Glutamatergic neuron (in vitro differentiated cells): ENCODE measurements around the gene SKIC2. TPM values are rescaled to one million over a fixed set of nuclear protein-coding genes. Genes with fewer than 3 reads are reported as not detected.

Experiments
- DNase-seq: peaks from one replicate; pipeline ENCODE4 v3.0.0; 2022
- H3K27ac Mint-ChIP-seq: one replicate; pipeline ENCODE4 v1.8.0; 2020; ENCODE audit warnings: mild to moderate bottlenecking, mixed read lengths, inconsistent platforms; ENCODE audit not compliant: unreplicated experiment
- H3K27me3 Mint-ChIP-seq: one replicate; pipeline ENCODE4 v1.8.0; 2020; ENCODE audit warnings: mild to moderate bottlenecking, moderate library complexity, mixed read lengths, inconsistent platforms; ENCODE audit not compliant: unreplicated experiment
- H3K36me3 Mint-ChIP-seq: one replicate; pipeline ENCODE4 v1.8.0; 2020; ENCODE audit warnings: mild to moderate bottlenecking, mixed read lengths, inconsistent platforms; ENCODE audit not compliant: unreplicated experiment
- H3K4me1 Mint-ChIP-seq: one replicate; pipeline ENCODE4 v1.8.0; 2020; ENCODE audit warnings: mild to moderate bottlenecking, low read depth, mixed read lengths, inconsistent platforms; ENCODE audit not compliant: unreplicated experiment
- H3K4me3 Mint-ChIP-seq: one replicate; pipeline ENCODE4 v1.8.0; 2020; ENCODE audit warnings: mild to moderate bottlenecking, mixed read lengths, inconsistent platforms; ENCODE audit not compliant: unreplicated experiment
- H3K9me3 Mint-ChIP-seq: one replicate; pipeline ENCODE4 v1.8.0; 2020; ENCODE audit warnings: mild to moderate bottlenecking, moderate library complexity, mixed read lengths, inconsistent platforms; ENCODE audit not compliant: unreplicated experiment
- CTCF ChIP-seq: fragments of 200-600 bp; sonication (generic); IDR thresholded peaks from one replicate; pipeline ENCODE4 v1.5.0; 2021; ENCODE audit not compliant: partially characterized antibody, unreplicated experiment
- total RNA-seq: library from RNA; stranded (reverse); fragmentation: NEBNext Ultra II Directional; extraction: Animal tissue kit (Norgen Biotek cat#: 25700); gene quantifications from one replicate; pipeline ENCODE4 v1.2.1, GENCODE V29; 2021; ENCODE audit not compliant: unreplicated experiment

SKIC2 gene
- total RNA-seq, 1 donor from 2014 or later = 109 TPM

- DNase-seq = no peak
- no peak for TF ChIP-seq CTCF
- Mint-ChIP-seq H3K9me3 (peaks cover 8% of the 10 kb centered on the region), H3K4me3 (no peak overlapping the region), H3K27ac (no peak overlapping the region), H3K36me3 (no peaks in the 10 kb centered on the region), H3K27me3 (peaks cover 5% of the 10 kb centered on the region), H3K4me1 (no peaks in the 10 kb centered on the region)
These were observed 7.5 kb downstream of the SKIC2 start for GRCh38 chr6:31966506-31966905.

GRCh38 chr6:31966997-31967925, 8.3 kb downstream of the SKIC2 start:
- Mint-ChIP-seq H3K4me1 (no peaks in the 10 kb centered on the region), H3K36me3 (no peaks in the 10 kb centered on the region), H3K9me3 (peaks cover 13% of the 10 kb centered on the region), H3K27me3 (peaks cover 11% of the 10 kb centered on the region), H3K4me3 (peak overlapping the region; percentile 15), H3K27ac (no peak overlapping the region)
- TF ChIP-seq CTCF = no peak
- no peak for DNase-seq

GRCh38 chr6:31967926-31968320, 8.9 kb downstream of the SKIC2 start:
- H3K27ac Mint-ChIP-seq = no peak overlapping the region
- H3K36me3 Mint-ChIP-seq = no peaks in the 10 kb centered on the region
- no peak for TF ChIP-seq CTCF
- no peak for DNase-seq
- peaks cover 12% of the 10 kb centered on the region for H3K27me3 Mint-ChIP-seq
- H3K9me3 Mint-ChIP-seq = peaks cover 17% of the 10 kb centered on the region
- peaks cover 3% of the 10 kb centered on the region for H3K4me1 Mint-ChIP-seq
- H3K4me3 Mint-ChIP-seq = peak overlapping the region; percentile 15

- peaks cover 3% of the 10 kb centered on the region for H3K36me3 Mint-ChIP-seq
- H3K4me1 Mint-ChIP-seq = peaks cover 7% of the 10 kb centered on the region
- TF ChIP-seq CTCF = no peak
- H3K4me3 Mint-ChIP-seq = no peak overlapping the region
- no peak for DNase-seq
- H3K27ac Mint-ChIP-seq = no peak overlapping the region
- H3K9me3 Mint-ChIP-seq = peaks cover 14% of the 10 kb centered on the region
- H3K27me3 Mint-ChIP-seq = peaks cover 14% of the 10 kb centered on the region
These were observed 9.4 kb downstream of the SKIC2 start for GRCh38 chr6:31968326-31968725.
